Ascending aorta (tissue), 2 donors: ENCODE measurements around the gene STAB1. TPM values are rescaled to one million over a fixed set of nuclear protein-coding genes. Genes with fewer than 3 reads are reported as not detected.
"Not testable (repeated sequence)": the region's sequence is repeated elsewhere in the genome, so short reads cannot be mapped to it uniquely, and the experiment has no call there.

ENCODE experiments used
- DNase-seq, 2 donors: peaks; one replicate each; pipeline ENCODE4 v3.0.0-alpha.2; 2019; ENCODE audit warnings: low spot score in 2 of 2
- H3K27ac ChIP-seq, 2 donors: fragments of 200-600 bp; sonication (generic); one replicate each; pipeline ENCODE4 v1.5.1; 2016 to 2017; ENCODE audit warnings: mild to moderate bottlenecking in 1 of 2
- H3K27me3 ChIP-seq: fragments of 200-600 bp; sonication (generic); one replicate; pipeline ENCODE4 v1.5.1; 2017
- H3K36me3 ChIP-seq, 2 donors: fragments of 200-600 bp; sonication (generic); one replicate each; pipeline ENCODE4 v1.5.1; 2016
- H3K4me1 ChIP-seq, 2 donors: fragments of 200-600 bp; sonication (generic); one replicate each; pipeline ENCODE4 v1.5.1; 2016 to 2017; ENCODE audit warnings: mild to moderate bottlenecking in 1 of 2
- H3K4me3 ChIP-seq, 2 donors: fragments of 200-600 bp; sonication (generic); one replicate each; pipeline ENCODE4 v1.5.1; 2016 to 2017; ENCODE audit warnings: mild to moderate bottlenecking in 1 of 2
- H3K9me3 ChIP-seq, 2 donors: fragments of 200-600 bp; sonication (generic); one replicate each; pipeline ENCODE4 v1.5.1; 2016
- CTCF ChIP-seq, 3 experiments: fragments of 200-600 bp in 2 of 3; fragments of 450-650 bp in 1 of 3; sonication (generic) in 2 of 3; IDR thresholded peaks; one replicate each; pipeline ENCODE4 v1.5.1; 2016 to 2019; ENCODE audit warnings: antibody characterized with exemption in 3 of 3, mild to moderate bottlenecking in 1 of 3, moderate library complexity in 1 of 3
- intact Hi-C: fragments of 100-400 bp; cut with DNase I; formaldehyde crosslinking; loops from one replicate; pipeline ENCODE4 v1.15.1; 2023
- total RNA-seq: library from RNA; depleted of rRNA; stranded (reverse); fragments of >200 nt; gene quantifications from one replicate; pipeline ENCODE4 v1.1.0, GENCODE V29; 2016

The STAB1 gene
- total RNA-seq, 1 donor from 2014 or later = 363 TPM

DNA sequence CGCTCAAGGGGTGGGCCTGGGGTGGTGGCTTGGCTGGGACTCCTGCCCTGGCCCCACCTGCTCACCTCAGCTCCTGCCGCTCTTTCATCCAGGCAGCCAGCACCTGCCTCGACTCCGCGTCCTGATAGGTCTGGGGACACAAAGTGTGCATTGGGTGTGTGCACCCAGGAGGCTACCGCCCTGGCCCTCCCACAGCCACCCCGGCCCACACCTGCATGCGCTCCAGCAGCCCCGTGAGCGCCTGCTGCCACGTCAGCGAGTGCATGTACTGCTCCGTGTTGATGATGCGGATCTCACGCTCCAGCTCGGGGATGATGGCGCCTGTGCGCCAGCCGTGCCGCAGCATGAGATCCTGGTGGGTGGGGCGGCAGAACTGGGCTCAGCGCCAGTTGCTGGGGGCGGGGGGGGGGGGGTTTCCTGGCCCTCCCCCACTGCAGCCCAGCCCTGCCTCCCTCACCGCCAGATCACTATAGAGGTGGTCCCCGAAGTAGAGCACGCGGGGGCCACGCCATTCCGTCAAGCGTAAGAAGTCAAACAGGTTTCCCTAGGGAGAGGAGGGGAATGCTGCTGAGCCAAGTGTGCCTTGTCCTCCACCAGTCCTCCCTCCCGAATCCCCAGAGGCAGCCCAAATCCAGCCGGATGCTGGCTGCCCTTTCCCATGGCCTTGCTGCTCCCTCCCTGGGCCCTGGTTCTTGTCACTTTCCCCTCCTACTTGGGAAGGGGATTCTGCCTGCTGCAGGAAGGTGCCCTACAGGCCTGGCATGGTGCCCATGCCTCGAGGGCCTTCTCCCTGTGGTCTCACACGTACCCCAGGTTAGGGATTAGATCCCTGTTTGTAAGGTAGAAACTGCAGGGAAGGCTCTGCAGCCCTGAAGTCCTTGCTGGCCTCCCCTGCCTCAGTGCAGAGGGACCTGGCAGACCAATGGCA, 29.9 kb downstream of the STAB1 start:
- DNase-seq = peak; percentile 8 to 78
- peak overlapping the region; percentile 68 to 85 for H3K27ac ChIP-seq
- H3K36me3 ChIP-seq = peaks cover 9 to 11% of the 10 kb centered on the region in 2 donors
- no peak for TF ChIP-seq CTCF (IDR thresholded peaks at IDR 0.05)
- peaks cover 0 to 18% of the 10 kb centered on the region in 2 donors for H3K4me1 ChIP-seq
- intact Hi-C loops = no loop called here
- H3K9me3 ChIP-seq = no peaks in the 10 kb centered on the region
- peak overlapping the region in 1 of 2 donors; percentile 16 for H3K4me3 ChIP-seq
- no peaks in the 10 kb centered on the region for H3K27me3 ChIP-seq

DNA sequence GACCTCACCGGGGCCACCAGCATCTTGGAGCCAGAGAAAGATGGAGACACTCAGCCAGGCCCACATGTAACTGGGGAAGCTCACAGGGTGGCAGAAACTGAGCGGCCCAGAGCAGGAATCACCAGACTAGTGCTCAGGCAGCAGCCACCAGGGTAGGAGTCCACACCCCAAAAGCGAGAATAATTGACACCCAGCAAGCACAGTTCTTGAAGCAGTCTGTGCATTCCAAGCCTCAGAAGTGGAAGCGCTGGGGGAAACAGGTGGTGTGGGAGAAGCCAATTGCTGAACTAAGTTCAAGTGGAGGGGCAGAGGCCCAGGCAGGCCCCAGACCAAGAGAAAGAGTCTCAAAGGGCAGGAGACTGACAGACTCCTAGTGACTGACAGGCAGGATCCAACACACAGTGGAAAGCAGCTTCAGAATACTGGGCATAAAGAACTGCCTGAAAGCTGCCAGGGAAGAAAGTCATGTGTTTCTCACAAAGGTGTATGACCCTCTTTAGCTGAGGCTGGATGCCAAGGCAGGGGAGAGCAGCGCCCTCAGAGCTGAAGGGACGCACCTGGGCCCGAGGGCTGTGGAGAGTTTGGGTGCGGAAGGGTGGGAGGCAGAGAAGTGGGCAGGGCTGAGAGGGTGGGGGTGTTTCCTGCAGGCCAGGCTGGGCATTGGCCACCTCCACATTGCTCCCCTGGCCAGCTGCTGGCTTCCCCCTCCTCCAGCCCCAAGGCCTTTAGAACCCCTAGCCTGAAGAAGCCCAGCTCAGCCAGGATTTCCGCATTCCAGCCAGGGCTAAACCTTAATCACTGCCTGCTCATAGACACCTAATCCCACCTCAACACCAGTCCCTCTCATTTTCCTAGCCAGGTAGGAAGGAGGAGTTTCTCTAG, 30.8 kb downstream of the STAB1 start:
- TF ChIP-seq CTCF (IDR thresholded peaks at IDR 0.05) = no peak
- H3K4me3 ChIP-seq = no peak overlapping the region
- DNase-seq = peak in 1 of 2 donors; percentile 4
- peak overlapping the region; percentile 68 to 85 for H3K27ac ChIP-seq
- peaks cover 0 to 19% of the 10 kb centered on the region in 2 donors for H3K4me1 ChIP-seq
- H3K27me3 ChIP-seq = no peaks in the 10 kb centered on the region
- intact Hi-C loops = no loop called here
- H3K36me3 ChIP-seq = peaks cover 9 to 11% of the 10 kb centered on the region in 2 donors
- no peaks in the 10 kb centered on the region for H3K9me3 ChIP-seq

DNA sequence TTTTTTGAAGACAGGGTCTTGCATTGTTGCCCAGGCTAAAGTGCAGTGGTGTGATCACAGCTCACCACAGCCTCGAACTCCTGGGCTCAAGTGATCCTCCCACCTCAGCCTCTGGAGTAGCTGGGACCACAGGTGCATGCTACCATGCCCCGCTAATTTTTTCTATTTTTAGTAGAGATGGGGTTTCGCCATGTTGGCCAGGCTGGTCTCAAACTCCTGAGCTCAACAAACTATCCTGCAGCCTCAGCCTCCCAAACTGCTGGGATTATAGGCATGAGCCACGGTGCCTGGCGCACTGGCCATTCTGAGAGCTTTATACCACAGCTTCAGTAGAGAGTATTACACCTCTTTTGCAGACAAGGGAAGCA, 31.5 kb downstream of the STAB1 start:
- H3K27me3 ChIP-seq, intact Hi-C loops, H3K4me3 ChIP-seq, H3K9me3 ChIP-seq: not testable (repeated sequence)
- H3K36me3 ChIP-seq = peaks cover 9 to 11% of the 10 kb centered on the region in 2 donors
- peak overlapping the region; percentile 68 to 85 for H3K27ac ChIP-seq
- H3K4me1 ChIP-seq = peaks cover 0 to 19% of the 10 kb centered on the region in 2 donors
- peak in 1 of 2 donors; percentile 1 for DNase-seq

DNA sequence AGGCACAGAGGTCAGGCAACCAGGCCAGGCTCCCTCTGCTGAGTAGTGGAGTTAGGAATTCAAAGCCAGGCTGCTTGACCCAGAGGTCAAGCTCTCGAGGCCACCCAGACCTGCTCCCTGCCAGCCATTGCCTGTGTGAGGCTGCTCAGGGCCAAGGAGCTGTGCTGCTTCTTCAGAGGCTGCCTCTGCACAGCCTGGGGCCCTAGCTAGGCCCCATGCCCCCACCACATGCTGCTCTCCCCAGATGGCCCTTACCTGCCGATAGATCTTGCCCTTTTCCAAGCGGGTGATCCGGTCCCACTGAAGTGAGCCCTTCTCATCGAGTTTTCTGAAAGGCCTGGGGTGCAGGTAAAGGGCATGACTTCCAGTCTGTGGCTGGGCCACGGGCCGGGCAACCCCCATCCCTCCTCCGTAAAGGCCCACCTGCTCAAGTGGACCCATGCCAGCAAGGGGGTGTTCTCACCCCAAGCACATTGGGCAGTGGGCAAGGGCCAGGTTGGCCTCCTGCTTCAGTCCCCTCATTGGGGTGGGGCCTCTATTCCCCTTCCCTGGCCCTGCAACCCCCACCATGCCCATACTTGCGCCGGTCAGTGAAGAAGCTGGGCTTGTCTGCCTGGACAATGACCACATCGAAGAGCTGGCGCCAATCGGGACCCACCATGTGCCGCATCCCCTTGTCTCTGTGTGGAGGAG, 32.0 kb downstream of the STAB1 start:
- Histone ChIP-seq H3K9me3 (no peaks in the 10 kb centered on the region), H3K36me3 (peaks cover 9 to 11% of the 10 kb centered on the region in 2 donors), H3K4me1 (peaks cover 0 to 19% of the 10 kb centered on the region in 2 donors), H3K4me3 (no peak overlapping the region), H3K27me3 (no peaks in the 10 kb centered on the region), H3K27ac (no peak overlapping the region)
- no peak for TF ChIP-seq CTCF (IDR thresholded peaks at IDR 0.05)
- no peak for DNase-seq
- intact Hi-C loops = no loop called here

GRCh38 chr3:52527732-52528585, 32.8 kb downstream of the STAB1 start:
- H3K9me3 ChIP-seq = no peaks in the 10 kb centered on the region
- H3K4me3 ChIP-seq = no peak overlapping the region
- H3K36me3 ChIP-seq = peaks cover 9 to 11% of the 10 kb centered on the region in 2 donors
- no peak for TF ChIP-seq CTCF (IDR thresholded peaks at IDR 0.05)
- peaks cover 4 to 25% of the 10 kb centered on the region in 2 donors for H3K4me1 ChIP-seq
- no peak overlapping the region for H3K27ac ChIP-seq
- H3K27me3 ChIP-seq = no peaks in the 10 kb centered on the region
- DNase-seq = no peak
- intact Hi-C loops = no loop called here
